ENCODE measurements around the gene GALM. TPM values are rescaled to one million over a fixed set of nuclear protein-coding genes. Genes with fewer than 3 reads are reported as not detected.

The GALM gene
- 13.5 to 19.9 TPM (median 15.3 TPM) in 5 replicates for total RNA-seq (2022; extraction: Qiagen RNA extraction)

DNA sequence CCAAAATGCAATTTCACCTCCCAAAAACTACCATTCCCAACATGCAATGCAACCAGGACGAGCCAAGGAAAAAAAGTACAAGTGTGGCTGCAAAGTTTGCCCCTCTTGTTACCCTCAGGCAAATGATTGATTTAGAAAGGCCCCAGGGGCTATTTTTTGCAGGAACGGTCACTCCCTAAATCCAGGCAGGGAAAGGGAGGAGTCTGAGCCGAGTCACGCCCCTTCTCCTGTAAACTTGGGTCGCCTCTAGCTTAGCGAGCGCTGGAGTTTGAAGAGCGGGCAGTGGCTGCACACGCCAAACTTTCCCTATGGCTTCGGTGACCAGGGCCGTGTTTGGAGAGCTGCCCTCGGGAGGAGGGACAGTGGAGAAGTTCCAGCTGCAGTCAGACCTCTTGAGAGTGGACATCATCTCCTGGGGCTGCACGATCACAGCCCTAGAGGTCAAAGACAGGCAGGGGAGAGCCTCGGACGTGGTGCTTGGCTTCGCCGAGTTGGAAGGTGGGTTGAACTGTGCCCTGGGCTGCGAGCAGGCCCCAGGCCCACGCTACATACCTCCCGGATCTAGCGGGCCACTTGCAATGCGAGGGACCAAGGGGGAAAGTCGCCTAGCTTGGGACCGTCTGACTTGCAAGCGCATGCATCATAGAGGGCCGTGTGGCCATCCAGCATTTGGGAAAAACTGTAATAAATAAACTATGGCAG, at the start of gene GALM:
GALM (plus strand) TSS at position 261 of the 702 bp plus-strand sequence; CDS start at position 309, 48 bp downstream.

DNA sequence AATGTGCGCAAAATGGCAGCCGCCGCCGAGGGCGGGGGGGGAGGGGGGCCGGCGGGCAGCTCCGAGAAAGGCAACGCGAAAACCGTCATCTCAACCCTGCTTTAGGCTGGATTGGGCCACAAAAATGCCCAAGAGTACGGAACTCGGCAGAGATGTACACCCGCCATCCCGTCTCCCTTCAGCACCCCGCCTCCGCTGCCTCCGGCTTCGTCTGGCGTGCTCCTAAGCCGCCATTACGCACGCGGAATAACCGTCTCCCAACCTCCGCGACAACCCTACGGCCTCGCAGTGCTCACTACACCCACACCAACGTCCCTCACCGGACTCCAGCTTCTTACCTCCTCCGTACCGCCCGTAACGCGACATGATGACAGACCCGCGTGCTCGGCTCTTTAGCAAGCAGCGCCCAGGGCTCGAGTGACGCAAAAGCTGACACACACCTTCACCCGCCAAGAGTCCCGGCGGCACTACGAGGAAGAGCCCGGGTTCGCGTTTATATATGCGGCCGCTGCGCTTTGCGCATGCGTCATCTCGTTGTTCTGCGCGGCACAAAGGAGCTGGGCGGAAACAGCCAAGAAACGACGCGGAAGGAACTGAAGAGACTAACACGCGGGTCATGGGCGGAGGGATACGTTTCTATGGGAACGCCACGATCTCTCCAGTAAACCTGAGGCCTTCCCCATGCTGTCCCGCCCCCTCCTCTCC, 85.1 kb downstream of the GALM start, which contains the start of gene SRSF7:
SRSF7 (minus strand) TSS at position 471 of the 705 bp plus-strand sequence; CDS start at position 366, 105 bp downstream.

Other genes starting within 250 kb of the GALM start
- gene HNRNPLL, start 63.2 kb upstream of the GALM start, total RNA-seq (2022; extraction: Qiagen RNA extraction), result 20.7 to 27.2 TPM (median 25.5 TPM) in 5 replicates
- 297 to 391 TPM (median 335 TPM) in 5 replicates for gene SRSF7, start 85.2 kb downstream of the GALM start, total RNA-seq (2022; extraction: Qiagen RNA extraction)
- gene GEMIN6, start 112.1 kb downstream of the GALM start, total RNA-seq (2022; extraction: Qiagen RNA extraction), result 36.5 to 38.7 TPM (median 38.2 TPM) in 5 replicates
- gene DHX57, start 209.8 kb downstream of the GALM start, total RNA-seq (2022; extraction: Qiagen RNA extraction), result 17.3 to 21.0 TPM (median 17.9 TPM) in 5 replicates
- gene MORN2, start 209.9 kb downstream of the GALM start, total RNA-seq (2022; extraction: Qiagen RNA extraction), result 37.6 to 43.5 TPM (median 38.1 TPM) in 5 replicates
- 0.02 to 0.16 TPM (median 0.03 TPM) in 3 of 5 replicates, not detected in the others for gene ARHGEF33, start 223.8 kb downstream of the GALM start, total RNA-seq (2022; extraction: Qiagen RNA extraction)

All from A549 treated with AZD2906 at 1 μM for 4 hours (cell line).